SJSA1 (cell line): ENCODE results near the gene PRR7. TPM values are rescaled to one million over a fixed set of nuclear protein-coding genes. Genes with fewer than 3 reads are reported as not detected.

Source experiments
- DNase-seq, 2 experiments: peaks; one replicate each; pipeline ENCODE4 v3.0.0-alpha.2; 2015 to 2020; ENCODE audit warnings: low spot score in 2 of 2, low read depth in 1 of 2
- H3K27ac ChIP-seq: fragments of 250-450 bp; sonication (Bioruptor Pico); 2 replicates; pipeline ENCODE4 v1.5.1; 2020; ENCODE audit warnings: mild to moderate bottlenecking, moderate library complexity
- H3K27me3 ChIP-seq: fragments of 250-450 bp; sonication (Bioruptor Pico); replicated peaks from 2 replicates; pipeline ENCODE4 v1.5.1; 2020; ENCODE audit warnings: mild to moderate bottlenecking, moderate library complexity
- H3K36me3 ChIP-seq: fragments of 250-450 bp; sonication (Bioruptor Pico); 2 replicates; pipeline ENCODE4 v1.5.1; 2020; ENCODE audit warnings: mild to moderate bottlenecking
- H3K4me1 ChIP-seq: fragments of 250-450 bp; sonication (Bioruptor Pico); replicated peaks from 2 replicates; pipeline ENCODE4 v1.6.1; 2021; ENCODE audit warnings: mild to moderate bottlenecking
- H3K4me3 ChIP-seq: fragments of 250-450 bp; sonication (Bioruptor Pico); 2 replicates; pipeline ENCODE4 v1.5.1; 2020; ENCODE audit warnings: mild to moderate bottlenecking
- H3K9me3 ChIP-seq: fragments of 250-450 bp; sonication (Bioruptor Pico); replicated peaks from 2 replicates; pipeline ENCODE4 v1.5.1; 2020; ENCODE audit warnings: mild to moderate bottlenecking
- total RNA-seq: library from RNA; depleted of rRNA; stranded (reverse); fragments of >200 nt; shearing (Covaris generic); gene quantifications from 2 replicates; pipeline ENCODE4 v1.2.3, GENCODE V29; 2014

The PRR7 gene
- total RNA-seq, 1 experiment from 2014 or later = 7.4 TPM

- Histone ChIP-seq H3K27ac (no peak overlapping the region), H3K4me1 (peaks cover 26% of the 10 kb centered on the region), H3K9me3 (peaks cover 6% of the 10 kb centered on the region; the same call in 1 of the 2 replicates), H3K4me3 (peak overlapping the region; percentile 8), H3K27me3 (0 out of 2 replicates have a peak, but pooled peaks cover 9% of the 10 kb centered on the region), H3K36me3 (peaks cover 15% of the 10 kb centered on the region; the same call in 1 of the 2 replicates)
- peak; percentile 92 to 94 for DNase-seq
Measured at GRCh38 chr5:177447611-177448243, 1.1 kb downstream of the PRR7 start.

- Histone ChIP-seq H3K27ac (no peak overlapping the region), H3K9me3 (peaks cover 6% of the 10 kb centered on the region; the same call in 1 of the 2 replicates), H3K4me3 (no peak overlapping the region), H3K36me3 (peaks cover 10% of the 10 kb centered on the region; the same call in 1 of the 2 replicates), H3K4me1 (peaks cover 26% of the 10 kb centered on the region), H3K27me3 (0 out of 2 replicates have a peak, but pooled peaks cover 9% of the 10 kb centered on the region)
- no peak for DNase-seq
Measured at GRCh38 chr5:177448244-177448950, 1.8 kb downstream of the PRR7 start.

GRCh38 chr5:177449140-177450061 lies 2.8 kb downstream of the PRR7 start:
- Histone ChIP-seq H3K9me3 (peaks cover 6% of the 10 kb centered on the region; the same call in 1 of the 2 replicates), H3K36me3 (peaks cover 6% of the 10 kb centered on the region; the same call in 1 of the 2 replicates), H3K27ac (no peak overlapping the region), H3K4me1 (peaks cover 34% of the 10 kb centered on the region), H3K27me3 (0 out of 2 replicates have a peak, but pooled peaks cover 9% of the 10 kb centered on the region), H3K4me3 (no peak overlapping the region)
- DNase-seq = no peak

- Histone ChIP-seq H3K9me3 (peaks cover 8% of the 10 kb centered on the region), H3K36me3 (peaks cover 12% of the 10 kb centered on the region), H3K4me1 (peaks cover 48% of the 10 kb centered on the region), H3K27ac (no peak overlapping the region), H3K4me3 (no peak overlapping the region), H3K27me3 (0 out of 2 replicates have a peak, but pooled peaks cover 5% of the 10 kb centered on the region)
- no peak for DNase-seq
Measured at GRCh38 chr5:177450667-177451424, 4.2 kb downstream of the PRR7 start.

GRCh38 chr5:177452688-177453638 lies 6.3 kb downstream of the PRR7 start:
- Histone ChIP-seq H3K9me3 (peaks cover 2% of the 10 kb centered on the region; the same call in 1 of the 2 replicates), H3K36me3 (peaks cover 19% of the 10 kb centered on the region)

GRCh38 chr5:177453852-177454396 lies 7.3 kb downstream of the PRR7 start:
- Histone ChIP-seq H3K4me3 (peak overlapping the region; percentile 52), H3K4me1 (peaks cover 27% of the 10 kb centered on the region)
- no peak for DNase-seq

More at GRCh38 chr5:177452688-177453638, 6.3 kb downstream of the PRR7 start:
- no peaks in the 10 kb centered on the region for H3K27me3 ChIP-seq
- no peak for DNase-seq
- peaks cover 32% of the 10 kb centered on the region for H3K4me1 ChIP-seq
- no peak overlapping the region for H3K27ac ChIP-seq
- H3K4me3 ChIP-seq = no peak overlapping the region

GRCh38 chr5:177454397-177455035 lies 7.9 kb downstream of the PRR7 start:
- peak; percentile 94 to 96 for DNase-seq

More at GRCh38 chr5:177453852-177454396, 7.3 kb downstream of the PRR7 start:
- Histone ChIP-seq H3K27ac (no peak overlapping the region), H3K36me3 (peaks cover 28% of the 10 kb centered on the region), H3K27me3 (no peaks in the 10 kb centered on the region), H3K9me3 (peaks cover 2% of the 10 kb centered on the region; the same call in 1 of the 2 replicates)

GRCh38 chr5:177455036-177455660 lies 8.5 kb downstream of the PRR7 start:
- peaks cover 40% of the 10 kb centered on the region for H3K36me3 ChIP-seq
- peak; percentile 84 to 87 for DNase-seq
- peaks cover 2% of the 10 kb centered on the region; the same call in 1 of the 2 replicates for H3K9me3 ChIP-seq
- H3K27ac ChIP-seq = peak overlapping the region; percentile 16; the same call in 1 of the 2 replicates
- peaks cover 27% of the 10 kb centered on the region for H3K4me1 ChIP-seq
- peak overlapping the region; percentile 52 for H3K4me3 ChIP-seq
- no peaks in the 10 kb centered on the region for H3K27me3 ChIP-seq

More at GRCh38 chr5:177454397-177455035, 7.9 kb downstream of the PRR7 start:
- peaks cover 2% of the 10 kb centered on the region; the same call in 1 of the 2 replicates for H3K9me3 ChIP-seq
- peak overlapping the region; percentile 16; the same call in 1 of the 2 replicates for H3K27ac ChIP-seq
- H3K4me1 ChIP-seq = peaks cover 27% of the 10 kb centered on the region
- peak overlapping the region; percentile 52 for H3K4me3 ChIP-seq
- H3K27me3 ChIP-seq = no peaks in the 10 kb centered on the region
- H3K36me3 ChIP-seq = peaks cover 34% of the 10 kb centered on the region

GRCh38 chr5:177455661-177456590 lies 9.3 kb downstream of the PRR7 start:
- Histone ChIP-seq H3K27ac (no peak overlapping the region), H3K9me3 (peaks cover 2% of the 10 kb centered on the region; the same call in 1 of the 2 replicates), H3K4me1 (peaks cover 27% of the 10 kb centered on the region), H3K27me3 (no peaks in the 10 kb centered on the region), H3K36me3 (peaks cover 47% of the 10 kb centered on the region), H3K4me3 (peak overlapping the region; percentile 52)
- DNase-seq = peak; percentile 77 to 96

- no peaks in the 10 kb centered on the region for H3K27me3 ChIP-seq
- H3K4me1 ChIP-seq = peaks cover 27% of the 10 kb centered on the region
- H3K9me3 ChIP-seq = peaks cover 2% of the 10 kb centered on the region; the same call in 1 of the 2 replicates
- peaks cover 51% of the 10 kb centered on the region for H3K36me3 ChIP-seq
- no peak overlapping the region for H3K4me3 ChIP-seq
- DNase-seq = no peak
- no peak overlapping the region for H3K27ac ChIP-seq
Measured at GRCh38 chr5:177456591-177456964, 10.0 kb downstream of the PRR7 start.
